ENCODE data around the gene CCNL1.

The CCNL1 gene

GRCh38 chr3:157132341-157132740 lies 27.6 kb downstream of the CCNL1 start:
- TF ChIP-seq FOXP2 (optimal IDR thresholded peaks at IDR 0.05; ENCODE audit: borderline replicate concordance, extremely low read depth, extremely low read length, insufficient read depth) (no peak), SIN3A (IDR thresholded peaks at IDR 0.05; ENCODE audit: borderline replicate concordance, insufficient read depth, low read length) (no peak), TAF1 (IDR thresholded peaks at IDR 0.05; ENCODE audit: borderline replicate concordance, insufficient read depth, low read length) (no peak), POLR2AphosphoS5 (IDR thresholded peaks at IDR 0.05; ENCODE audit: low read depth, low read length) (no peak)

GRCh38 chr3:157131861-157132260 lies 28.1 kb downstream of the CCNL1 start:
- TF ChIP-seq SIN3A (IDR thresholded peaks at IDR 0.05; ENCODE audit: borderline replicate concordance, insufficient read depth, low read length), result no peak
- no peak for TF ChIP-seq REST (IDR thresholded peaks at IDR 0.05; ENCODE audit: insufficient read depth in 1 of 2, low read depth in 2 of 2, low read length in 2 of 2)
- TF ChIP-seq POLR2AphosphoS5 (IDR thresholded peaks at IDR 0.05; ENCODE audit: low read depth, low read length), result no peak
- no peak for TF ChIP-seq TAF1 (IDR thresholded peaks at IDR 0.05; ENCODE audit: borderline replicate concordance, insufficient read depth, low read length)

GRCh38 chr3:157130467-157131251 lies 29.3 kb downstream of the CCNL1 start:
- TF ChIP-seq POLR2AphosphoS5 (IDR thresholded peaks at IDR 0.05; ENCODE audit: low read depth, low read length), result no peak
- TF ChIP-seq TAF1 (IDR thresholded peaks at IDR 0.05; ENCODE audit: borderline replicate concordance, insufficient read depth, low read length), result no peak
- TF ChIP-seq SIN3A (IDR thresholded peaks at IDR 0.05; ENCODE audit: borderline replicate concordance, insufficient read depth, low read length), result no peak
- TF ChIP-seq FOXP2 (optimal IDR thresholded peaks at IDR 0.05; ENCODE audit: borderline replicate concordance, extremely low read depth, extremely low read length, insufficient read depth), result no peak
- TF ChIP-seq REST (IDR thresholded peaks at IDR 0.05; ENCODE audit: insufficient read depth in 1 of 2, low read depth in 2 of 2, low read length in 2 of 2), result no peak

GRCh38 chr3:157129803-157130466 lies 30.0 kb downstream of the CCNL1 start:
- no peak for TF ChIP-seq POLR2AphosphoS5 (IDR thresholded peaks at IDR 0.05; ENCODE audit: low read depth, low read length)
- no peak for TF ChIP-seq REST (IDR thresholded peaks at IDR 0.05; ENCODE audit: insufficient read depth in 1 of 2, low read depth in 2 of 2, low read length in 2 of 2)
- no peak for TF ChIP-seq SIN3A (IDR thresholded peaks at IDR 0.05; ENCODE audit: borderline replicate concordance, insufficient read depth, low read length)
- TF ChIP-seq TAF1 (IDR thresholded peaks at IDR 0.05; ENCODE audit: borderline replicate concordance, insufficient read depth, low read length), result no peak
- no peak for TF ChIP-seq FOXP2 (optimal IDR thresholded peaks at IDR 0.05; ENCODE audit: borderline replicate concordance, extremely low read depth, extremely low read length, insufficient read depth)

GRCh38 chr3:157128771-157129681 lies 30.9 kb downstream of the CCNL1 start:
- TF ChIP-seq POLR2AphosphoS5 (IDR thresholded peaks at IDR 0.05; ENCODE audit: low read depth, low read length), result no peak
- no peak for TF ChIP-seq FOXP2 (optimal IDR thresholded peaks at IDR 0.05; ENCODE audit: borderline replicate concordance, extremely low read depth, extremely low read length, insufficient read depth)
- no peak for TF ChIP-seq REST (IDR thresholded peaks at IDR 0.05; ENCODE audit: insufficient read depth in 1 of 2, low read depth in 2 of 2, low read length in 2 of 2)
- TF ChIP-seq SIN3A (IDR thresholded peaks at IDR 0.05; ENCODE audit: borderline replicate concordance, insufficient read depth, low read length), result no peak
- no peak for TF ChIP-seq TAF1 (IDR thresholded peaks at IDR 0.05; ENCODE audit: borderline replicate concordance, insufficient read depth, low read length)
